Parathyroid adenoma (tissue), 2 donors: ENCODE results near the gene ZFHX2.

Experiments used
- H2AFZ ChIP-seq: fragments of 300-600 bp; sonication (generic); one replicate; pipeline ENCODE4 v1.7.0; 2017; ENCODE audit warnings: antibody characterized with exemption, mild to moderate bottlenecking
- H3K27ac ChIP-seq: fragments of 300-600 bp; sonication (generic); one replicate; pipeline ENCODE4 v1.7.0; 2017
- H3K27me3 ChIP-seq: fragments of 300-600 bp; sonication (generic); one replicate; pipeline ENCODE4 v1.7.0; 2017; ENCODE audit warnings: low read length; ENCODE audit not compliant: control insufficient read depth, insufficient read depth
- H3K36me3 ChIP-seq: fragments of 300-600 bp; sonication (generic); one replicate; pipeline ENCODE4 v1.7.0; 2017; ENCODE audit warnings: low read length; ENCODE audit not compliant: control insufficient read depth, insufficient read depth
- H3K4me1 ChIP-seq: fragments of 300-600 bp; sonication (generic); one replicate; pipeline ENCODE4 v1.7.0; 2017; ENCODE audit warnings: control low read depth
- H3K4me2 ChIP-seq: fragments of 300-600 bp; sonication (generic); one replicate; pipeline ENCODE4 v1.7.0; 2017; ENCODE audit warnings: low read length
- H3K4me3 ChIP-seq: fragments of 300-600 bp; sonication (generic); one replicate; pipeline ENCODE4 v1.7.0; 2017; ENCODE audit warnings: low read depth, low read length
- H3K79me2 ChIP-seq: fragments of 300-600 bp; sonication (generic); one replicate; pipeline ENCODE4 v1.7.0; 2017; ENCODE audit warnings: control low read depth
- H3K9ac ChIP-seq: fragments of 300-600 bp; sonication (generic); one replicate; pipeline ENCODE4 v1.7.0; 2017; ENCODE audit warnings: mild to moderate bottlenecking
- H3K9me3 ChIP-seq: fragments of 300-600 bp; sonication (generic); one replicate; pipeline ENCODE4 v1.7.0; 2017; ENCODE audit warnings: low read length; ENCODE audit not compliant: control insufficient read depth
- CTCF ChIP-seq: fragments of 300-600 bp; sonication (generic); IDR thresholded peaks from one replicate; pipeline ENCODE4 v1.7.0; 2017; ENCODE audit warnings: antibody characterized with exemption, mild to moderate bottlenecking
- donor health status: primary hyperparathyroidism.

Gene ZFHX2

GRCh38 chr14:23572836-23573235, 21.3 kb upstream of the ZFHX2 start:
- peaks cover 3% of the 10 kb centered on the region for H3K27me3 ChIP-seq
- no peak for TF ChIP-seq CTCF
- H3K36me3 ChIP-seq = no peaks in the 10 kb centered on the region
- H3K27ac ChIP-seq = no peak overlapping the region
- H3K9ac ChIP-seq = no peak overlapping the region
- no peaks in the 10 kb centered on the region for H3K79me2 ChIP-seq
- H2AFZ ChIP-seq = no peak overlapping the region
- no peak overlapping the region for H3K4me2 ChIP-seq
- no peaks in the 10 kb centered on the region for H3K9me3 ChIP-seq
- peaks cover 18% of the 10 kb centered on the region for H3K4me1 ChIP-seq
- no peak overlapping the region for H3K4me3 ChIP-seq

- Histone ChIP-seq H2AFZ (no peak overlapping the region), H3K4me3 (no peak overlapping the region), H3K9ac (no peak overlapping the region), H3K4me1 (peaks cover 18% of the 10 kb centered on the region), H3K9me3 (no peaks in the 10 kb centered on the region), H3K79me2 (no peaks in the 10 kb centered on the region), H3K4me2 (no peak overlapping the region), H3K36me3 (no peaks in the 10 kb centered on the region), H3K27me3 (no peaks in the 10 kb centered on the region), H3K27ac (no peak overlapping the region)
- no peak for TF ChIP-seq CTCF
These were observed 20.9 kb upstream of the ZFHX2 start for GRCh38 chr14:23572524-23572828.

- Histone ChIP-seq H3K27me3 (no peaks in the 10 kb centered on the region), H3K4me1 (peaks cover 18% of the 10 kb centered on the region), H3K36me3 (no peaks in the 10 kb centered on the region), H3K79me2 (no peaks in the 10 kb centered on the region), H2AFZ (no peak overlapping the region), H3K9me3 (no peaks in the 10 kb centered on the region), H3K4me2 (no peak overlapping the region), H3K27ac (no peak overlapping the region), H3K9ac (no peak overlapping the region), H3K4me3 (no peak overlapping the region)
- no peak for TF ChIP-seq CTCF
These were observed 20.3 kb upstream of the ZFHX2 start for GRCh38 chr14:23571701-23572523.

- Histone ChIP-seq H3K9ac (no peak overlapping the region), H3K27me3 (no peaks in the 10 kb centered on the region), H3K27ac (no peak overlapping the region), H3K4me3 (no peak overlapping the region), H3K79me2 (no peaks in the 10 kb centered on the region), H3K4me2 (no peak overlapping the region), H3K36me3 (no peaks in the 10 kb centered on the region), H2AFZ (no peak overlapping the region), H3K9me3 (no peaks in the 10 kb centered on the region), H3K4me1 (peaks cover 24% of the 10 kb centered on the region)
- TF ChIP-seq CTCF = no peak
These were observed 19.4 kb upstream of the ZFHX2 start for GRCh38 chr14:23570806-23571483.
